ENCODE results near the gene PDE8A. TPM values are rescaled to one million over a fixed set of nuclear protein-coding genes. Genes with fewer than 3 reads are reported as not detected.
"Not testable (repeated sequence)": the region's sequence is repeated elsewhere in the genome, so short reads cannot be mapped to it uniquely, and the experiment has no call there.

The PDE8A gene
- total RNA-seq, 2 experiments from 2014 or later, result 12.6 to 12.8 TPM

DNA sequence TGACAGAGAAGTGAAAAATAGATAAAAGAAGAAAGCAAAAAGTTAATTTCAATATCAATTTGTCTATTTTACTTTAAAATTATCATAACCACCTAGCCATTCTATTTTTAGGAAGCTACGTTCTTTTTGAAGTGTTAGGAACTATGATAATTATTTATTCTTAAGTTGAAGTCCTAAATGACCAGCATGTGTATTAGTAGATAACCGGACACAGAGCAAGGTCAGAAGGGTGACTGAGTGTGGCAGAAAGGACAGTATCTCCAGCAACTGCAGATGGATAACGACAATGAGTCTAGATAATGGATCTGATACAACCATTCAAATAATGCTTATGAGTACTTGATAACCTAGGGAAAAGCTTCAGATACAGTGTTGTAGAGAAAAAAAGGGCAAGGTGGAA is 198.0 kb downstream of the PDE8A start:
- POLR2A ChIA-PET, result no interaction called here
- no peaks in the 10 kb centered on the region for H3K36me3 Mint-ChIP-seq (ENCODE audit: low read depth)
- no peak for DNase-seq
- H3K27me3 Mint-ChIP-seq (ENCODE audit: low read depth), result peaks cover 17% of the 10 kb centered on the region
- H3K9me3 Mint-ChIP-seq (ENCODE audit: insufficient read depth), result no peaks in the 10 kb centered on the region
- CTCF ChIA-PET, result no interaction called here
- no peaks in the 10 kb centered on the region for H3K4me1 Mint-ChIP-seq (ENCODE audit: low read depth)
- no peak overlapping the region for H3K27ac Mint-ChIP-seq
- ATAC-seq, result no peak
- H3K4me3 Mint-ChIP-seq, result no peak overlapping the region

DNA sequence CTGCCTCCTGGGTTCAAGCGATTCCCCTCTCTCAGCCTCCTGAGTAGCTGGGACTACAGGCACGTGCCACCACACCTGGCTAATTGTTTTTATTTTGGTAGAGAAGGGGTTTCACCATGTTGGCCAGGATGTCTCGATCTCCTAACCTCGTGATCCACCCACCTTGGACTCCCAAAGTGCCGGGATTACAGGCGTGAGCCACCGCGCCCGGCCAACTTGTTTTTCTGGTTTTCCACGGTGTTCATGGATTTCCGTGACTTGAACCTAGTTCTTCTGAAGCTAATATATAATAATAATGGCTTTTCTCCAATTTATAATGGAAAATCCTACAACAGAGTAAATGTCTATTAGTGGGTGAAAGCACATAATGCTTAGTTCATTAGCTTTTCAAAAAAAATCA is 203.7 kb downstream of the PDE8A start:
- H3K36me3 Mint-ChIP-seq (ENCODE audit: low read depth); H3K27me3 Mint-ChIP-seq (ENCODE audit: low read depth); DNase-seq; H3K27ac Mint-ChIP-seq; ATAC-seq; POLR2A ChIA-PET; CTCF ChIA-PET; H3K4me3 Mint-ChIP-seq; H3K9me3 Mint-ChIP-seq (ENCODE audit: insufficient read depth); H3K4me1 Mint-ChIP-seq (ENCODE audit: low read depth): not testable (repeated sequence)

- POLR2A ChIA-PET; H3K36me3 Mint-ChIP-seq (ENCODE audit: low read depth); CTCF ChIA-PET; H3K4me3 Mint-ChIP-seq; ATAC-seq; H3K4me1 Mint-ChIP-seq (ENCODE audit: low read depth); DNase-seq; H3K27me3 Mint-ChIP-seq (ENCODE audit: low read depth); H3K27ac Mint-ChIP-seq; H3K9me3 Mint-ChIP-seq (ENCODE audit: insufficient read depth): not testable (repeated sequence)
These were observed 206.5 kb downstream of the PDE8A start for GRCh38 chr15:85188171-85188577.

Other genes starting within 250 kb of the PDE8A start
- 10 to 100 TPM; 36.5 to 36.6 TPM for gene ZNF592, start 233.3 kb upstream of the PDE8A start, total RNA-seq
- gene ALPK3, start 164.5 kb upstream of the PDE8A start, total RNA-seq, result under 1 TPM; 0.18 to 0.24 TPM
- gene SLC28A1, start 97.2 kb upstream of the PDE8A start, total RNA-seq, result not detected

All from activated CD8-positive, alpha-beta T cell treated with anti-CD3 and anti-CD28 coated beads, Interleukin-2, amount 10 ng/mL, durations not matched to agents 7 days and 5 days (primary cell).